Loucy (cell line): ENCODE measurements around the gene AK4.

Source experiments
- CTCF ChIP-seq: fragments of 200-600 bp; sonication (generic); conservative IDR thresholded peaks from 2 replicates; pipeline ENCODE4 v1.5.1; 2014; ENCODE audit warnings: mild to moderate bottlenecking, antibody characterized with exemption, low read length
- EZH2phosphoT487 ChIP-seq: fragments of 200-600 bp; IDR thresholded peaks from 2 replicates; pipeline ENCODE4 v1.6.1; 2018; ENCODE audit warnings: antibody characterized with exemption, mild to moderate bottlenecking, moderate library complexity, borderline replicate concordance

GRCh38 chr1:65175171-65176055, 27.4 kb downstream of the AK4 start:
- TF ChIP-seq CTCF (no peak), EZH2phosphoT487 (no peak)
